ENCODE measurements around the gene HEPACAM2. TPM values are rescaled to one million over a fixed set of nuclear protein-coding genes. Genes with fewer than 3 reads are reported as not detected.

The HEPACAM2 gene
- total and polyA plus RNA-seq, 2 of the 8 experiments (the other 6 are each of a cell fraction or from before 2014, with no cell fraction given), result not detected

DNA sequence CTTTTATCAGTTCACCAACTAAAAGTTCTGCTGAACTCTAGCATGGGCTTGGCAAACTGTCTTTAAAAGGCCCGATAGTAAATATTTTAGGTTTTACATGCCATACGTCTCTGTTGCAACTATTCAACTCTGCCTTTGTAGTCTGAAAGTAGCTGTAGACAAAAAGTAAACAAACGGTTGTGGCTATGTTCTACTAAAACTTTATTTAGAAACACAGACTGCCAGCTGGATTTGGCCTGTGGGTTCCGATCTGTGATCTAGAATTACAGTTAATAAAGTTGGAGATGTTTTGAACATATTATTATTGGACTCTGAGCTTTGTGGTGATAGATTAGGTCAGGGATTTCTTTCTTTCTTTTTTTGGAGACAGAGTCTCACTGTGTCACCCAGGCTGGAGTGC, 39.0 kb upstream of the HEPACAM2 start (continued):
- TF ChIP-seq, protein P1, sequence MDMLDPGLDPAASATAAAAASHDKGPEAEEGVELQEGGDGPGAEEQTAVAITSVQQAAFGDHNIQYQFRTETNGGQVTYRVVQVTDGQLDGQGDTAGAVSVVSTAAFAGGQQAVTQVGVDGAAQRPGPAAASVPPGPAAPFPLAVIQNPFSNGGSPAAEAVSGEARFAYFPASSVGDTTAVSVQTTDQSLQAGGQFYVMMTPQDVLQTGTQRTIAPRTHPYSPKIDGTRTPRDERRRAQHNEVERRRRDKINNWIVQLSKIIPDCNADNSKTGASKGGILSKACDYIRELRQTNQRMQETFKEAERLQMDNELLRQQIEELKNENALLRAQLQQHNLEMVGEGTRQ (IDR thresholded peaks at IDR 0.05; ENCODE audit: low read length), result no peak
- TF ChIP-seq GABPA (IDR thresholded peaks at IDR 0.05; ENCODE audit: borderline replicate concordance, insufficient read depth, low read length), result no peak
- no peak for TF ChIP-seq ASH2L (IDR thresholded peaks at IDR 0.05; ENCODE audit: low read length)
- TF ChIP-seq, protein P2, sequence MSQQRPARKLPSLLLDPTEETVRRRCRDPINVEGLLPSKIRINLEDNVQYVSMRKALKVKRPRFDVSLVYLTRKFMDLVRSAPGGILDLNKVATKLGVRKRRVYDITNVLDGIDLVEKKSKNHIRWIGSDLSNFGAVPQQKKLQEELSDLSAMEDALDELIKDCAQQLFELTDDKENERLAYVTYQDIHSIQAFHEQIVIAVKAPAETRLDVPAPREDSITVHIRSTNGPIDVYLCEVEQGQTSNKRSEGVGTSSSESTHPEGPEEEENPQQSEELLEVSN (IDR thresholded peaks at IDR 0.05), result no peak
- no peak for TF ChIP-seq KDM1A (IDR thresholded peaks at IDR 0.05; ENCODE audit: borderline replicate concordance, low read length)
